HG02870 (cell line): ENCODE data around the gene CBFA2T3.

Experiments
- ATAC-seq: cut with Tn5 transposase; IDR thresholded peaks from one replicate; pipeline ENCODE4 v1.9.1; 2021; ENCODE audit warnings: mild to moderate bottlenecking, moderate library complexity; ENCODE audit not compliant: unreplicated experiment

Gene CBFA2T3

GRCh38 chr16:88940862-88941817, 35.9 kb downstream of the CBFA2T3 start:
- no peak for ATAC-seq

GRCh38 chr16:88939972-88940861, 36.8 kb downstream of the CBFA2T3 start:
- no peak for ATAC-seq

- ATAC-seq: no peak
Measured at GRCh38 chr16:88939245-88939971, 37.6 kb downstream of the CBFA2T3 start.

- ATAC-seq: no peak
Measured at GRCh38 chr16:88938777-88939244, 38.2 kb downstream of the CBFA2T3 start.

- no peak for ATAC-seq
Measured at GRCh38 chr16:88938119-88938776, 38.8 kb downstream of the CBFA2T3 start.

- ATAC-seq: no peak
Measured at GRCh38 chr16:88937206-88937621, 39.8 kb downstream of the CBFA2T3 start.

GRCh38 chr16:88936556-88937205, 40.3 kb downstream of the CBFA2T3 start:
- no peak for ATAC-seq

- ATAC-seq: no peak
Measured at GRCh38 chr16:88936008-88936555, 40.9 kb downstream of the CBFA2T3 start.

GRCh38 chr16:88934066-88934667, 42.8 kb downstream of the CBFA2T3 start:
- ATAC-seq: no peak

GRCh38 chr16:88932929-88933328, 44.1 kb downstream of the CBFA2T3 start:
- ATAC-seq: no peak

GRCh38 chr16:88931936-88932335, 45.1 kb downstream of the CBFA2T3 start:
- no peak for ATAC-seq

GRCh38 chr16:88931373-88931900, 45.6 kb downstream of the CBFA2T3 start:
- no peak for ATAC-seq

GRCh38 chr16:88930716-88931115, 46.3 kb downstream of the CBFA2T3 start:
- ATAC-seq: no peak

- ATAC-seq: no peak
Measured at GRCh38 chr16:88929091-88929445, 47.9 kb downstream of the CBFA2T3 start.

- ATAC-seq: no peak
Measured at GRCh38 chr16:88928405-88929090, 48.5 kb downstream of the CBFA2T3 start.

- ATAC-seq: no peak
Measured at GRCh38 chr16:88927661-88928060, 49.3 kb downstream of the CBFA2T3 start.

GRCh38 chr16:88927010-88927409, 50.0 kb downstream of the CBFA2T3 start:
- no peak for ATAC-seq

- ATAC-seq: no peak
Measured at GRCh38 chr16:88926374-88926990, 50.5 kb downstream of the CBFA2T3 start.
